Left cardiac atrium (tissue), 4 donors: Measurements from ENCODE around the gene MRPL20. TPM values are rescaled to one million over a fixed set of nuclear protein-coding genes. Genes with fewer than 3 reads are reported as not detected.
"Not testable (repeated sequence)": the region's sequence is repeated elsewhere in the genome, so short reads cannot be mapped to it uniquely, and the experiment has no call there.

ENCODE experiments used
- ATAC-seq, 2 donors: fragments of 200-7000 bp; cut with Tn5 transposase; one replicate each; pipeline ENCODE4 v1.9.1; 2020; ENCODE audit warnings: mild to moderate bottlenecking in 2 of 2, moderate library complexity in 2 of 2
- DNase-seq: peaks from one replicate; pipeline ENCODE4 v3.0.0-alpha.2; 2020
- intact Hi-C, 2 donors: fragments of 100-400 bp; cut with DNase I; formaldehyde crosslinking; loops; one replicate each; pipeline versions ENCODE4 v1.14.1 to v1.15.1; 2022 to 2023
- total RNA-seq, 2 donors: library from RNA; stranded (reverse); fragmentation: NEBNext Ultra II Directional; extraction: Animal tissue kit (Norgen Biotek cat#: 25700); gene quantifications; one replicate each; pipeline ENCODE4 v1.2.1, GENCODE V29; 2021
- donor health status: DM: no; HTN: yes; CAD: no.
- donor health status: DM: no; HTN: yes; CAD: no; lungs with severe emphysema.
- donor health status: DM: yes; HTN: yes; CAD: no.
- donor health status: Dilated cardiomyopathy.

MRPL20 gene
- total RNA-seq, 2 donors from 2014 or later = 112 to 134 TPM

DNA sequence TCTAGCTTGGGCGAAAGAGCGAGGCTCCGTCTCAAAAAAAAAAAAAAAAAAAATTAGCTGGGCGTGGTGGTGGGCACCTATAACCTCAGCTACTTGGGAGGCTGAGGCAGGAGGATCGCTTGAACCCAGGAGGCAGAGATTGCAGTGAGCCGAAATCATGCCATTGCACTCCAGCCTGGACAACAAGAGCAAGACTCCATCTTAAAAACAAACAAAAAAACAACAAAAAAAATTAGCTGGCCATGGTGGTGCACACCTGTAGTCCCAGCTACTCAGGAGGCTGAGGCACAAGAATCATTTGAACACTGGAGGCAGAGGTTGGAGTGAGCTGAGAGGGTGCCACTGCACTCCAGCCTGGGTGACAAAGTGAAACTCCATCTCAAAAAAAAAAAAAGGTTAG lies 21.9 kb upstream of the MRPL20 start:
- intact Hi-C loops, ATAC-seq, DNase-seq: not testable (repeated sequence)

DNA sequence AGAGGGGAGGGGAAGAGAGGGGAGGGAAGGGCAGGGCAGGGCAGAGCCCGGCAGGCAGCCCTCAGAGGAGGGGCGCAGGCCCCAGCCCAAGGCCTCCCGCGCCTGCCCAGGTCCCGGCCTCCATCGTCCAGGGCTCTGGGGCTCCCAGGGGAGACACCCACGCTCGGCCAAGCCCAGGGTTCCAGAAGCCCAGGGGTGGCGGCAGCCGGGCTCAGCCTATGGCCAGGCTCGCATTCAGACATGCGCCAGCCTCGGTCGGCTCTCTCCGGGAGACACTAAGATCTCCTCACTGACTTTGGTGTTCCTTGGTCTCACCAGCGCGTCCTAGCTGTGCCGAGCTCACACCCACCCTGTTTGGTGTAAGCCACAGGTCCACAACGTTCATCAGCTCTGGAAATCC lies 21.1 kb upstream of the MRPL20 start:
- ATAC-seq (no peak), DNase-seq (peak; percentile 23)
- intact Hi-C loops = no loop called here

DNA sequence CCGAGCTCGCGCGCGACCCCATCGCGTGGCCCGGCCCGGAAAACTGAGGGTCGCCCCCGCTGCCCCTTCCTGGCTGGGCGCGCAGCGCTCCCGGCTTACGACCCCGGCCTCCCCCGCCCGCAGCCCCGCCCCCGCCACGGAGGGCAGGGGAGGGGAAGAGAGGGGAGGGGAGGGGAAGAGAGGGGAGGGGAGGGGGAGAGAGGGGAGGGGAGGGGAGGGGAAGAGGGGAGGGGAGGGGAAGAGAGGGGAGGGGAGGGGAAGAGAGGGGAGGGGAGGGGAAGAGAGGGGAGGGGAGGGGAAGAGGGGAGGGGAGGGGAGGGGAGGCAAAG lies 20.7 kb upstream of the MRPL20 start:
- intact Hi-C loops = no loop called here
- no peak for DNase-seq
- ATAC-seq = no peak

DNA sequence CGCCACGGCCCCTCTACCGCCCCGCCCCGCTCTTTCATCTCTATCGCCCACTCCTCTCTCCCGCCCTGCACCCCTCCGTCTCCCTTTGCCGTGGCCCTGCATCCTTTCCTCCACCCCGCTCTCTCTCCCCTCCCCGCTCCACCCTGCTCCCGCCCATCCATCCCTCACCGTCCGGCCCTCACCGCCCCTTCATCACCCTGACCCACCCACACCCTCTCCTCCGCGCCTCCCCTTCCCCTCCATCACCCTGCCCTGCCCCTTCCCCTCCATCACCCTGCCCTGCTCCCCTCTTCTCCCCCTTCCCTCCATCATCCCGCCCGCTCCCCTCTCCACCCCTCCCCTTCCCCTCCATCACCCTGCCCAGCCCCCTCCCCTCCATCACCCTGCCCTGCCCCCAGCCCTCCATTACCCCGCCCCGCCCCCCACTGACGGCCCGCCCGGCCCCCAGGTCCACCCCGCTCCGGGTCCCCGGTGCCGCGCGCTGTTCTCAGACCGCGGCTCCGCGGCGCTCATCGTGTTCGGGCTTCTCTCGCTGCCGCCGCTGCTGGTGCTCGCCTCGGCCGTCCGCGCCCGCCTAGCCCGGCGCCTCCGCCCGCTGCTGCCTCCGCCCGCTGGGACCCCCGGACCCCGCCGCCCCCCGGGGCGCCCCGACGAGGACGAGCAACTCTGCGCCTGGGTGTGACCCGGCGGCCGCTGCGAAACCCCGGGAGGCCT lies 20.2 kb upstream of the MRPL20 start:
- ATAC-seq = no peak
- peak; percentile 55 for DNase-seq
- intact Hi-C loops = no loop called here

DNA sequence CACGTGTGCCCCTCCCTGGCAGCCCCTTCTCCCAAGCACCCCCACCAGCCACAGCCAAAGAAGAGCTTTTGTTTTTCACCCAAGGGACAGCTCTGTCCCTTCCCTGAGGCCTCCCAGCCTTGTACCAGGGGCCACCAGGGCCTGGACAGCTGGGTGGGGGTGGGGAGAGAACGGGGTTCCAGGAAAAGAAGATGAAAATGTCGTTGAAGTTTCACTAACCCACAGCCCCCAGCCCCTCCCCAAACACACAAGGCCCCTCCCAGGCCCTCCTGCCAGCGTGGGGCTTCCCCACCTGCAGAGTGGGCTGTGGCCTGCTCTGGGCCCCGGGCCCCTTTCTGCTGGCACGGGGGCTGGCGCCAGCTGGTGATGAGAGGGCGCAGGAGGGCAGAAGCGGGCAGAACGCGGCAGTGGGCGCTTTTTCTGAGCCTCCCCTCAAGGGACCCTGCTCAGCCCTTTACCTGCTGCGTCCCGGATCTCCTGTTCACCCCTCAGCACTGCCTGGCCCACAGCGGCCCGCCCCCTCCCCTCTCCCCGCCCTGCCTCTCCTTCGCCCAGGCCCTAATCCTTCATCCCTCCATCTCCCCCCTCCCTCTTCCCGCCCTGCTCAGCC lies 19.5 kb upstream of the MRPL20 start:
- intact Hi-C loops = no loop called here
- ATAC-seq = no peak
- no peak for DNase-seq

DNA sequence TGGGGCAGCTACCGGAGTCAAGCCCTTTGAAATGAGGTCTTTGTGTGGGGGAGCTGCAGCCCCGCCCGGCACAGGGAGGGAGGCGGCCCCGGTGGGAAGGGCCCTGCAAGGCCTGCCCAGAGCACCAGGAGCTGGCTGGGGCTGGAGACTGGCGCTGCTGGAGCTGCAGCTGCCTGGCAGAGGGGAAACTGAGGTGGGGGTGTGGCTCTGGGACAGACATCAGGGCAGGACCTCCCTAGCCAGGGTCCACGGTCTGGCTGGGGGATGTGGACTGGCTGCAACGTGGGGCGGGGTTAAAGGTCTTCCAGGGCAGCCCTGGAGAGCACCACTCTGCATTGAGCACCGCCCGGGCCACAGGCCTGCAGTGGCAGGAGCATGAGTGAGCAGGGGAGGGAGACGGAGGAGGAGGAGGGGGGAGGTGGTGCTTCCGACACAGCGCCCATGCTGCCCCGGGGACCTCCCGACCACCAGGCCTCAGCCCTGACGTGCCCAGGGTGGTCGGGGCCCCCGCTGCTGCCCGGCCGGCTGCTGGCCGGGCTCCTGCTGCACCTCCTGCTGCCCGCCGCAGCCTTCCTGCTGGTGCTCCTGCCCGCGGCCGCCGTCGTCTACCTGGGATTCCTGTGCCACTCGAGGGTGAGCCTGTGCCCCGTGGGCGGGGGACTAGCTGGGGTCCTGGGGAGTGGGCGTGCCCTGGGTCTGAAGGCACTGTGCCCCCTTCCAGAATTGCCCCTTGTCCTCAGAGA lies 18.8 kb upstream of the MRPL20 start:
- intact Hi-C loops = no loop called here
- ATAC-seq (no peak), DNase-seq (peak; percentile 22)

DNA sequence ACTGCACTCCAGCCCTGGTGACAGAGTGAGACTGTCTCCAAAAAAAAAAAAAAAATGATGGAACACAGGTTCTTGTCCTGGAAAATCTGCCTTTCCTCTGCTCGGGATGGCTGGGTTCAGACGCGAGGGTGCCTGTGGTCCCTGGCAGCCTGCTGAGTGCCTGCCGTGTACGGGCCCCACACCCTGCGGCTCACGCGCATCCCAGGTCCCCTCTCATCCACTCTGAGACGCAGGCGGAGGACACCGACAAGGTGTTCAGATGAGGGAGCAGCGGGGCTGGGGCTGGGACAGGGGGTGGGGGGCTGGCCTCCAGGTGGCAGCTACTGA lies 18.3 kb upstream of the MRPL20 start:
- DNase-seq (peak; percentile 19), ATAC-seq (no peak)
- intact Hi-C loops = no loop called here

DNA sequence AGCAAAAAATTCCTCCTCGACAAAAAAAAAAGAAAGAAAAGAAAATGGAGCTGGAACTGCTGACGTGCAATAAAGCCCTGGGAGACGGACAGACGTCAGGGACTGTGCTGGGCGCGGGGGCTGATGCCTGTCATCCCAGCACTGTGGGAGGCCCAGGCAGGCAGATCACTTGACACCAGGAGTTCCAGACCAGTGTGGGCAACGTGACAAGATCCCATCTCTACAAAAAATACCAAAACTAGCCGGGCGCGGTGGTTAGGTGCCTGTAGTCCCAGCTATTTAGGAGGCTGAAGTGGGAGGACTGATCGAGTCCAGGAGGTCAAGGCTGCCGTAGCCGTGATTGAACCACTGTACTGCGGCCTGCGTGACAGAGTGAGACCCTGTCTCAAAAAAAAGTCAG lies 17.6 kb upstream of the MRPL20 start:
- DNase-seq = peak; percentile 16
- intact Hi-C loops = no loop called here

DNA sequence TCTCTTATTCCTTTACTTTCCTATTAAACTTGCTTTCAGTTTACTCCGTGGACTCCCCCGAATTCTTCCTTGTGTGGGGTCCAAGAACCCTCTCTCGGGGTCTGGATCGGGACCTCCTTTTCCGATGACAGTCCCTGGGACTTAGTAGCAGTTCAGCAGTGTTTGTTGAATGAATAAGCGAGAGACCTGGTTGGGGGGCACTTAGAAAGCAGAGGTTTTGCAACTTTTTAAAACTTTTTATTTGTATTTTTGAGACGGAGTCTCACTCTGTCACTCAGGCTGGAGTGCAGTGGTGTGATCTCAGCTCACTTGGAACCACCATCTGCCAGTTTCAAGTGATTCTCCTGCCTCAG lies 16.1 kb upstream of the MRPL20 start:
- intact Hi-C loops = no loop called here
- DNase-seq (no peak), ATAC-seq (no peak)

More for the DNA sequence above, 17.6 kb upstream of the MRPL20 start:
- ATAC-seq = no peak

DNA sequence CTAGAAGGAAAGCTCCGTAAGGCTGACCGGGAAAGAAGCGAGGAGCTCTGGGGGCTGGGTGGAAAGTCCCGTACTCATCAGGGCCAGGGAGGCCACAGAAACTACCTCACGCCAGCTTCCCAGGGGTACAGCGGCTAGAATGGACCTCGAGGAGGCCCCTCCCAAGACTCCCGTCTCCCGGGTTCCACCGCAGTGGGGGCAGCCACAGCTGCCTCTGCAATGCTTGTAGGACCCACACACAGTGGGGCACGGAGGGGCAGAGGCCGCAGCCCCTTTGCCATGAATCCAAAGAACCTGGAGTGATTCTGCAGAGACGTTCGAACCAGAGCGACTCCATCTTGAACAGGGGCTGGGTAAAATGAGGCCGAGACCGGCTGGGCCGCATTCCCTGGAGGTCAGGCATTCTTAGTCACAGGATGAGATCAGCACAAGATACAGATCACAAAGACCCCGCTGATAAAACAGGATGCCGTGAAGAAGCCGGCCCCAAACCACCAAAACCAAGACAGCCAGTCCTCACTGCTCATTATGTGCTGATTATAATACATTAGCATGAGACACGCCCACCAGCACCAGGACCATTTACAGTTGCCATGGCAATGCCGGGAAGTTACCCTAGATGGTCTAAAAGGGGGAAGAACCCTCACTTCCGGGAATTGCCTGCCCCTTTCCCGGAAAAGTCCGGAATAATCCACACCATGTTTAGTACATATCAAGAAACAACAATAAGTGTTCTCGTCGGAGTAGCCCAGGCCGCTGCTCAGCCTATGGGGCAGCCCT lies 15.6 kb upstream of the MRPL20 start:
- intact Hi-C loops = no loop called here
- ATAC-seq (no peak), DNase-seq (peak; percentile 21)

DNA sequence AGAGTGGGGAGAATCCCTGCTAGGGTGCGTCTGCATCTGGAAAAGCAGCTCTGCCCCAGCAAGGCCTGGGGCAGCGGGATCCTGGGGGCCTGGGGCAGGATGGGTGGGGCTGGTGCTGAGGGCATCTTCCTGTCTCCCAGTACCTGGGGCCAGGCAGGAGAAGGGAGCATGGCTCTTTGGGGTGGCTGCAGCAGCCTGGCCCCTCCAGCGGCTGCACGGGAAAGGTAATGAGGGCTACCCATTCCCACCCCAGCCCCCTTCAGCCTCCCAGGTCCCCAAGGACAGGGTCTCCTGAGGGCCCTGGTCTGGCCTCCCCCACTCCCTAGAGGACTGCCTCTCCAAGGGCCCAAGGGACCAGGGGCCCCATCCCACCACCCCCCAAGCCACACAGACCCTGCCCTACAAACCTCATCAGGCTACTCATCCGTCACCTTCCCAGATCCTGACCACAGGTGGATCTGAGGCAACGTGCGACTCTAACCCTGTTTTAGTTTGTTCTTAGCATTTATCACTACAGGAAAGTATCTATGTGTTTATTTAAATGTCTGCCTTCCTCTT lies 14.9 kb upstream of the MRPL20 start:
- DNase-seq (peak; percentile 10), ATAC-seq (no peak)
- intact Hi-C loops = no loop called here

DNA sequence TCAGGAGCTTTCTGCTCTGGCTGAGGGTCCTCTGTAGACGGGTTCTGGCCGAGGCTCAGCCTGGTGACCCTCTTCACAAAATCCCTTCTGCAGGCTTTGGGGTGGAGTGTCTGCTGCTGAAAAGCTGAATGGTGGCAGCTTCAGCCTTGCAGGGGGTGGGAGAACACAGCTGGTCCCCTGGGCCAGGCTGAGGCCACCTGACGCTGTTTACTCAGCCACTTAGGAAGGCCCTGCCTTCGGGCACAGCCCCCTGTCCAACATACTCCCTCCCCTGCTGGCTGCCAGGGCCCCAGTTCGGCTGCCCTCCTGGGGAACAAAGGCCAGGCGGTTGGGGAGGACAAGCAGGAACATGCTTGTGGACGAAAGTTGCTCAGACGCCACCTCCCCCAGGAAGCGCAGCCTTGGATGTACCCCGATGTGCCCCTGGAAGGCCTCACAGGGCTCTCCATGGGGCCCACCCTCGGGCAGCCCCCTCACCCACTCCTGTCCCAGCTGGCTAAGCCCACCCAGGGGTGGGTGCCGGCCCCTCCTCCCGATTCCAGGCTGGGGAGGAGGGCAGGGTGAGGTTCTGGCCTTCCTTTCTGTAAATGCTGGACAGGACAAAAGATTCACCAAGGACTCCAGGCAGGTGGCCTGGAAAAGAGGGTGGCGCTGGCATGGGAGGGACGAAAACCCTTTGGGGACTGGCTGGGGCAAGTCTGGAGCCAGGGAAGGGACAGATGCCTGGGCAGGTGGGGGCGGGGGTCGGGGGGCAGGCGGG lies 14.2 kb upstream of the MRPL20 start, which contains the start of gene ANKRD65:
Gene ANKRD65, minus strand, starts transcription at position 130 of the 760 bp plus-strand sequence. CDS start 271 bp downstream, outside the sequence.
- peak; percentile 15 for DNase-seq

DNA sequence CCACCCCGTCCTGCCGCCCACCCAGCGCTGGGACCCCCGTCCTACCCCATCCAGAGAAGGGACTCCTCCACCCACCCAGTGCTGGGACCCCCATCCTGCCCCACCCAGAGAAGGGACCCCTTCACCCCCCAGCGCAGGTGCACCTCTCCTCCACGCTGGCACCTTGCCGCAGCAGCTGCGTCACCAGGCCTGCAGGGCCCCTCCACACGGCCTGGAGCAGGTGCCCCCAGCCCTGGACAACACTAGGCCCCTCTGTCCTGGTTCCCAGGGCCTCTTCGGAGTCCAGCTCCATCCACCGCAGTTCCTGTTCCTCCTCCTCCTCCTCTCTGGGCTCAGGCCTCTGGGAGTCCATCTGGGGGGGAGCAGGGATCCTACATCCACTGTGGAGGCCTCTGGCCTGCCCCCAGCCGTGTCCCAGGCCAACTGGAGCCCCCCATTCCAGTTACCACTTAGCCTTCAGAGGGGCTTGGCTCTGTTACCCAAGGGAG lies 13.6 kb upstream of the MRPL20 start:
- intact Hi-C loops = no loop called here
- DNase-seq = no peak
- ATAC-seq = no peak

More for the DNA sequence above, 14.2 kb upstream of the MRPL20 start, which contains the start of gene ANKRD65:
- peak in 1 of 2 donors; percentile 16 for ATAC-seq
- intact Hi-C loops = no loop called here

DNA sequence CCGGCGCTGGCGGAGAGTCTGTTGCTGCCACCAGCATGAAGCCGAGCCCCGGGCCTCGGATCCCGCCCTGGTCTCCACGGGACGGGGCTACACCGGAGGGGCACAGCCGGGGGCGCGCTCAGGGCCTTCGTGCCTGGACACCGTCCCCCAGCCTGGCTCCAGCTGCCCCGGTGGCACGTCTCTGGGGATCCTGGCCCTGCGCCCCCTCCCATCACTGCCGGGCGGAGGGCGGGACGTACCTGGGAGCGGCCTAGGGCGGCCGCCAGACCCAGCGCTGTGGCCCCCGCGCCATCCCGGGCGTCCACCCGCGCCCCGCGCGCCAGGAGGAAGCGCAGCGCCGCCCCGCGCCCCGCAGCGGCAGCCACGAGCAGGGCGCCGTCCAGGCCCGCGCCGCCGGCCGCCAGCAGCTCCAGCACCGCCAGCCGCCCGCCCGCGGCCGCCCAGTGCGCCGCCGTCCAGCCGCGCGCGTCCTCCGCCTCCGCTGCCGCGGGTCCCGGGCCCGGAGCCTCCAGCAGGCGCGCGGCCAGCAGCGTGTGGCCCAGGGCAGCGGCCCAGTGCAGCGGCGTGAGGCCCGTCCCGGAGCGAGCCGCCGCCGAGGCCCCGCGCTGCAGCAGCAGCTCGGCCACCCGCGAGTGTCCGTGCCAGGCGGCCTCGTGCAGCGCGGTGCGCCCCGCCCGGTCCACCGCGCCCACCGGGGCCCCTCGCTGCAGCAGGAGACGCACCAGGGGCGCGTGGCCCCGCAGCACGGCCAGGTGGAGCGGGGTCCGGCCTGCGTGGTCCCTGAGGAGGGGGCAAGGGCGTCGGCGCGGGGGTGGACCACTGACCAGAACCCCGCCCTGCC lies 12.9 kb upstream of the MRPL20 start:
- intact Hi-C loops = no loop called here
- peak; percentile 70 to 80 for ATAC-seq
- no peak for DNase-seq

DNA sequence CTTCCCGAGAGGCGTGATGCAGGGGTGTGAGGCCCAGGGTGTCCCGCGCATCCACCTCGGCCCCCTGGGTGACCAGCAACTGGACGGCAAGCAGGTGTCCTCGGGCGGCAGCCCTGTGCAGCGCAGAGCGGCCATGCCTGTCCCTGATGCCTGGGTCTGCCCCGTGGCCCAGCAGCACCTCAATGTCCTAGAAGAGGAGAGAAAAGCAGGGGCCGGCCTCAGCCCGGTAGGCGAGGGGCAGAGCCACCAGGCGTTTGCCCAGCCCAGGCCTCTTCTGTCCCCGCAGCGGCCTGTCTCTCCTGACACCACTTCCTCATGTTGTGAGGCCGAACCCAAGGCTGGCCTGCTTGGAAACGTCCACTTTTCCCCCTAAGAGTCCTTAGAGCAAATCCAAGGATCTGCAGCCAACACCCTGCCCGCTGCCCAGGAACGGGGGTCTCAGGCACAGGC lies 12.3 kb upstream of the MRPL20 start:
- intact Hi-C loops = no loop called here
- DNase-seq (no peak), ATAC-seq (peak in 1 of 2 donors; percentile 7)

DNA sequence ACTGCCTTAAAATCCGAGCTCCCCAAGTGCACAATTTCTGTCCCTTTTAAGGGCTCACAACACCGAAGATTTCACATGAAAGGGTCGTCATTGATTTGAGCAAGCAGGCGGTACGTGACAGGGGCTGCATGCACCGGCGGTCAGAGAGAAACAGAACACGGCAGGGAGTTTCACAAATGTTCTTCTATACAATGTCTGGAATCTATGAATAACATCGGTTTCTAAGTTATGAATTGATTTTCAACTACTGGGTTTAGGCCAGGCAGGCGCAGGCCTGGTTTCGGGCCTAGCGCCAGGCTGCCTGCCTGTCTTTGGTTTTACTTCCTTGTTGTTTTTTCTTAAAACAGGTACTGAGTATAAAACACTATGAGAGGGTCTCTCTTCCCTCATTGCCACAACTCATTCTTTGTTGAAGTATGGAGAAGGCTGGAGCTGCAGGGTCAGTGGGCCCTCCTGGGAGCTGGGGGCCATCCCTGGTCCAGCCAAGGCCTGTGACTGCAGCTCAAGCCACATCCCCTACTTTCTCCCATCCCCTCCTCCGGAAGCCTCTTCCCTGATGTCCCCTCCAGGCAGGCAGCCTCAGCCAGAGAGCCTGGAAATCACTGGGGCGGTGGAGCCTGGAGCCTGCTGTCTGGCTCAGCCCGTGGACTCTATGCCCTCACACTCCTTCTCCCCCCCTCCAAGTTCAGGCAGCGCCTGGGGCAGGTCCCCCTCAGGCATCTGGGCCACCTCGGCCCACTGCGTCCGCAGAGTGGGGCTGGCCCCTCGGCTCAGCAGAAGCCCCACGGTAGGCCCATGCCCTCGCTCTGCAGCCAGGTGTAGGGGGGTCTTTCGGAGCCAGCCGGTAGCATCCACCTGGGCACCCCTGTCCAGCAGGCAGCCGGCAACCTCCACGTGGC lies 11.6 kb upstream of the MRPL20 start:
- DNase-seq (no peak), ATAC-seq (no peak)
- intact Hi-C loops = no loop called here
